HG03378 (cell line): Measurements from ENCODE around the gene RRP9.
"Not testable (repeated sequence)": the region's sequence is repeated elsewhere in the genome, so short reads cannot be mapped to it uniquely, and the experiment has no call there.

Experiments
- ATAC-seq: cut with Tn5 transposase; IDR thresholded peaks from one replicate; pipeline ENCODE4 v1.9.1; 2021; ENCODE audit warnings: mild to moderate bottlenecking, moderate library complexity; ENCODE audit not compliant: unreplicated experiment

RRP9 gene

GRCh38 chr3:51942603-51943450, 1.1 kb upstream of the RRP9 start:
- ATAC-seq = no peak

DNA sequence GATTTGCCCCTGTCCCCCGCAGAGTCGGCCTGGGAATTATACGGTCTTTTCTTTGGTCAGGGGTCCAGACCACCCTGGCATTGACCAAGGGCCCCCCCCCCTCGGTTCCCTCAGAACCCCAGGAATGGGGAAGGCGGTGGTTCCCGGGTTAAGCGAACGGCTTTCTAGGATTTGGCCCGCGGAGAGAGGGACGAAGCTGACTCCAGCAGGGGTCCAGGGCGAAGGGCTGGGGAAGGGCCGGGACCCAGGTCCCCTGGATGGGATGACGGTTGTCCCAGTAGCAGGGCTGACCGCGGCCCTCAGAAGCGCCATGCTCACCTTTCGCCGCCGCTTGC, 274 bp downstream of the RRP9 start:
- no peak for ATAC-seq

DNA sequence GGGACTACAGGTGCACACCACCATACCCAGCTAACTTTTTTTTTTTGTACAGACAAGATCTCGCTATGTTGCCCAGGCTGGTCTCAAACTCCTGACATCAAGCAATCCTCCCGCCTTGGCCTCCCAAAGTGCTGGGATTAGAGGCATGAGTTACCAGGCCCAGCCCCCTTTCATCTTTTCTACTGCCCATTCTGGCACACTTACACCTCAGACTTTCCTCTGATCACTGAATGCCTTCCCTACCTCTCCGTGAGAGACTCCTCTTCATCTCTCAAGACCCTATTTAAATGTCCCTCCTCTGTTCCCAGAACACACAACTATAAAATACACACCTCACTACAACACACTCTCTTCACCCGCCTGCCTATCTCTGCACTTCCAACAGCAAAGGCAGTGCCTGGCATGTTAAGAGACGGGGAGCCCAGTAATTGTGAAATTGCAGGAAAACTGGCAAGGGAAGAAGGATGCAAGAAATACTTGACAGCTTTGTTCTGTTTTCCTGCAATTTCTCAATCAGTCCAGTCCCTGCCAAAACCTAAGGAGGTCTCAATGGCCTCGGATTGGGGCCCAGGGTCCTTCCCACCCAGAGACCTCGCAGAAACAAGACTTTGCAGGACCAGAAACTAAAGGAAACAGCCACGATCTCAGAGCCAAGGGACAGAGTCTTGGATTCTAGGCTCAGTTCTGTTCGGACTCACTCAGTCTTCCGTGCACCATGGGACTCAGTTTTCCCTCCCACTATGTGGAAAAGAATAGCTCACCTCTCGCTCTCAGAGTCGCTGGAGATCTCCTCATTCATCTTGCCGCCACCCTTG, 849 bp downstream of the RRP9 start:
- ATAC-seq = no peak

DNA sequence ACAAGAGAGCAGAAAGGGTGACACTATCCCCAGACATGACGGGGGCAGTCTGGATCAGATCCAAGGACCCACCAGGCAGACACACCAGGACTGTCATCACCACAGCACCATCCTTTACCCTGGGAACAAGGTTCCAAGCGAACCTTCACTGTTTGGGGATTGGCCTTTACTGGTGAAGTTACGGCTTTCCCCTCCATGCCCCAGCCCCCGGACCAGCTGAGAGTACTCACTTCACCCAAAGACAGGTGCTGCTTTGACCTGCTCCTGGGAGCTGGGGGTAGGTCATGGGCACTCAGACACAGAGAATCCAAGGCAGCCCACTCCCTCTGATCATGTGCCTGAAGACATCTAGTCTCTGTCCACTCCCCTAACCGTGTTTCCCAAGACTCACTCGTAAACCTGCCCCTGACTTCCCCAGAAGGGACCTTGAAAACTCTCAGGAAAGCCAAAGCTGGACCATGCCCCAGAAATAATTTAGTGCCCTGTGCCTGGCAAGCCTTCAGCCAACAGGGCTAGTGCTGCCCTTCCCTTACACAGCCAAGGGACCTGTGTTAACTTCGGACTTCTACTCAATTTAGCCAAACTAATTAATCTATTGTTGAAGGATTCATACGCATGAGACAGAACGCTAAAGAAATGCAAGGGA, 2.8 kb downstream of the RRP9 start:
- no peak for ATAC-seq

DNA sequence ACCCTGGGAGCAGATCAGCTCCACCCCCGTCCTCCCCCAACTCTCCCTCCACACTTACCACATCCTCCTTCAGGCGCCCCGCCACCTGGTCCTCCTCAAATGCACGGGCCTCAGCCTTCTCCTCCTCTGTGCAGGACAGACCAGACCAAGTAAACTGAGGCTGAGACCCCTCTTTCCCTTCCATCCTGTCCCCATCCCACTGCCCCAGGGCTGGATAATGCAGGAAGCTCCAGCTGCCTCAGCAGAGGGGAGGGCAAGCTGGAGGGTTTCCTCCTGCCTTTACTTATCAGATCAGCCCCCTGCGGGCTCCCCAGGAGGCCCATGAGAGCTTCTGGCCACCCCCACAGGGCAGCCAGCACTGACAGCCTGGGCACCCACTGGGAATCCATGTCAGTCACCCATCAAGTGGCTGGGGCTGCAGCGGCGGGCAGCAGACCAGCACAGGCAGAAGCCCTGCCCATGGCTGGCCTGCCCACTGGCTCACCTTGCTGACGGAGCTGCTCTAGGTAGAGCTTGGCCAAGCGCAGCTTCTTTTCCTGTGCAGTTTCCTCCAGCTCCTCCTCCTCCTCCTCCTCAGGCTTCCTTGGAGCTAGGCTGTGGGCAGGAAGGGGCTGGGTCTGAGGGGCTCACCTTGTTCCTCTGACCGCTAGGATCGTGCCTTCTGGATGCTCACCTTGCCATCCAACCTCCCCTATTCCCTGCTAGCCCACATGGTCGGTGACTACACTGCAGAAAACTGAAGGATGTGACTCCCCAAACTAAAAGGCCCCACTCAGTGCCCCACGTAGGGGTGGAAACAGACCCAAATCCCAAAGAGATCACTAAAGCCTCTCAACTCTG, 3.9 kb downstream of the RRP9 start:
- ATAC-seq = no peak

- no peak for ATAC-seq
Measured at GRCh38 chr3:51937014-51937413, 4.7 kb downstream of the RRP9 start.

- no peak for ATAC-seq
Measured at GRCh38 chr3:51935886-51936755, 5.6 kb downstream of the RRP9 start.

DNA sequence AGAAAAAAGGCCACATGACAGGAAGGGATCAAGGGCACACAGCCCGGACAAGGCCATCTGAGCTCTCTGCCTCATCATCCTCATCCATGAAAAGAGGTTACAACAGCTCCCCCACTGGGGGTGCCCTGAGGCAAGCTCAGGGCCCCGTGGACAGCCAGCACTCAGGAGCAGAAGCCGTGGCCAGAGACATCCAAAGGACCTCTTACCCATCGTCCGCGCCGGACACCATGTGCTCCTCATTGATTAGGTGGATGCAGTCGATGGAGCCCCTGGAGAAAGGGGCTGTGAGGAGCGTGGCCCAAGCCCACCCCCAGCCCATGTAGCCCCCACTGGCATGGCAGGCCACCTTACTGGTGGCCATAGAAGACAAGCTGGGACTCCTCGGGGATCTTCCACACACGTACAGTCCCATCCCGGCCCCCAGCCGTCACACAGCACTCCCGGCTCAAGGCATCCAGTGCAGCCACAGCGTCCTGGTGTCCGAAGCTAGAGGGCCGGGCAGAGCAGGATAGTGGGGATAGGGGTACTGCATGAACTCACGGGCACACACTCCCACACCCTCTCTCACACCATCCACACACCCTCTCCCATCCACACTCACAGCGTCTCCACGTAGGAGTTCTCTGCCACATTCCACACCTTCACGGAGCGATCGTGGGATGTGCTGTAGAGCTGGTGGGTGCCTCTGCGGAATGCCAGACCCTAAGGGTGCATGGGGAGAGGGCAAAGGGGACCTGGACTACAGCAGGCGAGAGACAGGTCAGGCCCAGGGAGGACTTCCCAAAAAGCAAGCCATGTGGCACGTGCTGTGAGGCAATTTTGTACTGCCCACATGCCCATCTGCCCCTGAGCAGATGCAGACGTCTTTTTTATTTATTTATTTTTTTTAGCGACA, 6.5 kb downstream of the RRP9 start:
- ATAC-seq = no peak

GRCh38 chr3:51934139-51934850, 7.4 kb downstream of the RRP9 start:
- no peak for ATAC-seq

DNA sequence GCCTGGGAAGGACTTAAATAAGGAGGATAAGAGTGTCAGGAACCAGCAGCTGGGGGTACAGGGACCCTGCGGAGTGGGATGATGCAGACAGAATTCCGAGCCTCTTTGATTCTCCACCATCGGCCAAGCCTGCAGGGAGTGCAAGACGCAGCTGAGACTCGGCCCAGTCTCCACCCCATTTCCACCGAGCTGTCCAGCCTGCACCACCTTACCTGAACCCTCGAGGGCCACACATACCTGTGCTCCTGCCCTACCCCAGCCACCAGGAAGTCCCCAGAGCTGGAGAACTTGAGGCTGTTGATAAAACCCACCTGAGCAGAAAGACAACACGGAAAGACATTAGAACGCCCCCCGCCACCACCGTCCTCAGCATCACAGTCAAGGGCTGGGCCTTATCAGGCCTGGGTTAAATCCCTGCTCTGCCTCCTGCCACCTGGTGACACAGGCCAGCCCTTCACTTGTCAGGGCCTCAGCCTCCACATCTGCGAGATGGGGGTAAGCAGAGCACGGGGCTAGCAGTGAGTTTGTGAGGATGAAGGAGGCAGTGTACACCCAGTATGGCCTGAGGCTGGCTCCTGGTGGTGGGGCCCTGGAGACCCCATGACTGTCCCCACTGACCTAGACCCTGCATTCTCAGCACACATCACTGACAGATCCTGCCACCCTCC, 8.1 kb downstream of the RRP9 start:
- ATAC-seq = no peak

- ATAC-seq = no peak
Measured at GRCh38 chr3:51932471-51933370, 9.0 kb downstream of the RRP9 start.

GRCh38 chr3:51931756-51932155, 9.9 kb downstream of the RRP9 start:
- no peak for ATAC-seq

DNA sequence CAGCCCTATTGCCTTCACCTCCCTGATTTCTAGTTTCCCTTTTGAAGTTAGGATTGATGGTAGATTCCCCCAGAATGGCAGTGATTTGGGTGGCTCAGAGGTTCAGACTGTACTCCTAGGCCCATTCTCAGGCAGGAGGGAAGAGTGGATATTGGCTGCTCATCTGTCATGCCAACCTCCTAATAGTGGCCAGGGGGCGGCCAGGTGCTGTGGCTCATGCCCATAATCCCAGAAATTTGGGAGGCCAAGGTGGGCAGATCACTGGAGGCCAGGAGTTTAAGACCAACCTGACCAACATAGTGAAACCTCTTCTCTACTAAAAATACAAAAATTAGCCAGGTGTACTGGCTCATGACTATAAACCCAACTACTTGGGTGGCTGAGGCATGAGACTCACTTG, 11.3 kb downstream of the RRP9 start:
- no peak for ATAC-seq

DNA sequence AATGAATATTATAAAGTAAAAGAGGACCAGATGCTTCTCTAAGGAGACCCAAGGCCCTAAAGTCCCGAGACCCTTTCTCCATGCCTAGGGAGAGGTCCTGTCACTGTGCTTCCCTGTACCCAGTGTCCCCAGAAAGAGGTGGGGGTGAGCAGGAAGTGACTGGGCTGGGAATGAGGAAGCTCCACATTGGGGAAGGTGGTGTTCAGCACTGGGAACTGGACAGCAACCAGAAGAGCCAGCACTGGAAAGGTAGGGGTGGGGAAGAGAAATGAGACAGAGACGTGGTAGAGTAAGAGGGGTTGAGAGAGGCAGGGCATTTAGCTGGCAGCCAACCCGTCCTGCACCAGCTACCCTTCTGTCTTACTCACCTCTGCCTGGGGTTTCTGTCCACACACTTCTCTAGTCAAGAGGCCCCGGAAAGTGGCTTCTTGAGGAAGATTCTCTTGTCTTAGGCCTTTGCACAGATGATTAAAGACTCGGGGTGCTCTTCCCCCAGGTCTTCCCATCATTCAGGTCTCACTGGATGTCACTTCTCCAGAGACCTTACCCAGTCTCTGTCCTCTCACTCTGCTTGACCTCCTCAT, 12.2 kb downstream of the RRP9 start:
- ATAC-seq = no peak

DNA sequence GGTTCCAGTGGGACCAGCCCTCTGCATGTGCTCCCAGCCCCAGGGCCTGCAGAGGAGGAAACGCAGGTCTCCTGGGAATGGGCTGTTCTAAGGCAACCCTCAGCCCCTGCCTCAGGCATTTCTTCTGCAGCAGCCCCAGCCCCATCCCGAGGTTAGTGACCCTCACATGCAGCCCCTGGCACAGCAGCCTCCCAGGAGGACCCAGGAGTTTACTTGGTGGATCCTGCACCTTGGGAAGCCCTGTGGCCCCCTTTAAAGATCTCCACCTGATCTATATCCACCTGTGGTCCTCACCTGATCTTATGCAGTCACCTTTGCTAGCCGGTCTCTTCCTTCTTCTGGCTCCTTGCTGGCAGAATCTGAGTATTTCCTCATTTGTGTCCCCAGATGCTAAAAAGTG, 12.7 kb downstream of the RRP9 start:
- ATAC-seq = not testable (repeated sequence)

DNA sequence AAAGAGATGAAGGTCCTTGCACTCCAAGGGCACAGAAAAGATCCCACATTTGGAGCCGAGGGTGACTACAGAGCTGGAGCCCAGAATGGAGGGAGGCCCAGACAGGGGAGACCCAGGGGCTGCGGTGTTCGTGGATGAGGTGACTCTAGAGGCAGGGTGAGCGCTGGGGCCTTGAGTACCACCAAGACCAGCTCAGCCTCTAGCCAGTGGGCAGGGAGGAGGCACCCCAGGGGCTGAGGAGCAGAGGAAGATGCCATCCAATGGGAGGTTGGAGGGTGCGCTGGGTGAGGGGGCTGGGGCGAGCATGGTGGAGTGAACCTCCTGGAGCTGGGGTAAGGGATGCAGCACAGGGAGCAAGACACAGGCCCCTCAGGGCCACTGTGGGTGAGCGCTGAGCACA, 13.3 kb downstream of the RRP9 start:
- ATAC-seq = no peak
